SU-DHL-6 (cell line): ENCODE results near the gene OR6C76.

ENCODE experiments used
- H2AFZ ChIP-seq: fragments of 200-600 bp; sonication (generic); 2 replicates; pipeline ENCODE4 v1.6.1; 2014; ENCODE audit warnings: low read depth, mild to moderate bottlenecking, moderate library complexity, mixed read lengths, antibody characterized with exemption, low read length; ENCODE audit not compliant: severe bottlenecking
- H3F3A ChIP-seq: fragments of 200-600 bp; shearing (Covaris generic); 2 replicates; pipeline ENCODE4 v1.6.0; 2016; ENCODE audit warnings: antibody characterized with exemption, mild to moderate bottlenecking; ENCODE audit not compliant: insufficient read depth
- H3K27ac ChIP-seq: fragments of 200-600 bp; sonication (generic); 2 replicates; pipeline ENCODE4 v1.5.1; 2016; ENCODE audit warnings: low read depth, mild to moderate bottlenecking, low read length, moderate library complexity, mixed read lengths
- H3K27me3 ChIP-seq: fragments of 200-600 bp; sonication (generic), shearing (Covaris generic); 2 replicates; pipeline ENCODE4 v1.6.0; 2014; ENCODE audit warnings: mild to moderate bottlenecking, low read length
- H3K36me3 ChIP-seq: fragments of 200-600 bp; sonication (generic); 2 replicates; pipeline ENCODE4 v1.6.1; 2014; ENCODE audit warnings: mild to moderate bottlenecking, low read length, mixed read lengths
- H3K4me2 ChIP-seq: fragments of 300-600, 200-600 bp; shearing (Covaris generic), sonication (generic); 2 replicates; pipeline ENCODE4 v1.6.0; 2014; ENCODE audit warnings: low read length, low read depth, mild to moderate bottlenecking; ENCODE audit not compliant: poor library complexity, severe bottlenecking
- H3K4me3 ChIP-seq: fragments of 200-600 bp; sonication (generic); 2 replicates; pipeline ENCODE4 v1.5.1; 2014; ENCODE audit warnings: antibody characterized with exemption, low read length, mild to moderate bottlenecking, mixed read lengths; ENCODE audit not compliant: insufficient read depth, poor library complexity, severe bottlenecking
- H3K79me2 ChIP-seq: fragments of 200-600 bp; sonication (generic); 2 replicates; pipeline ENCODE4 v1.6.1; 2014; ENCODE audit warnings: mild to moderate bottlenecking, low read length, moderate library complexity; ENCODE audit not compliant: insufficient read depth
- H3K9ac ChIP-seq: fragments of 200-600 bp; sonication (generic); 2 replicates; pipeline ENCODE4 v1.7.0; 2014; ENCODE audit warnings: mild to moderate bottlenecking, low read length
- H3K9me2 ChIP-seq: fragments of 200-600 bp; sonication (generic); replicated peaks from 2 replicates; pipeline ENCODE4 v1.6.1; 2014; ENCODE audit warnings: low read length; ENCODE audit not compliant: insufficient read depth
- H3K9me3 ChIP-seq: fragments of 200-600 bp; sonication (generic); 2 replicates; pipeline ENCODE4 v1.6.1; 2014; ENCODE audit warnings: low read length, mixed read lengths; ENCODE audit not compliant: insufficient read depth
- H4K20me1 ChIP-seq: fragments of 200-600 bp; sonication (generic); 2 replicates; pipeline ENCODE4 v1.6.1; 2014; ENCODE audit warnings: low read depth, mild to moderate bottlenecking, antibody characterized with exemption, low read length, moderate library complexity, mixed read lengths
- TF ChIP-seq, protein P1 (sequence below): fragments of 200-600 bp; sonication (generic); IDR thresholded peaks from one replicate; pipeline ENCODE4 v1.5.1; 2017; ENCODE audit warnings: antibody characterized with exemption, mild to moderate bottlenecking, low read length, moderate library complexity; ENCODE audit not compliant: insufficient read depth, poor library complexity, severe bottlenecking

Gene OR6C76

DNA sequence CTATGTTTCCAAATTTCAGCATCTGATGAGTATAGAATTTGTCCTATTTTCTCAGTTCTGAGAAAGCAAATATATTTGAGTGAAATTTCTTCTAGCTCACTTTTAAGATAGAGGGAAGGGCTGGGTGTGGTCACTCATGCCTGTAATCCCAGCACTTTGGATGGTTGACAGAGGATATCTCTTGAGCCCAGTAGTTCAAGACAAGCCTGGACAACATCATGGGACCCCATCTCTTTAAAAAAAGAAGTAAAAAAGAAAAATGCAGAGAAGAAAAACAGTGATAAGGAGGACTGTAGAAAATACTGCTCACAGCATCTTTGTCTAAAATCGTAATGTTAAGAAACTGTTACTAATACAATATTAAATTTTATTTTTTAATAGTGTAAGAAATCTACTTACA, 46.2 kb downstream of the OR6C76 start:
- no peaks in the 10 kb centered on the region for H3K79me2 ChIP-seq
- no peaks in the 10 kb centered on the region for H3K9me3 ChIP-seq
- H3K4me2 ChIP-seq, result no peak overlapping the region
- no peaks in the 10 kb centered on the region for H4K20me1 ChIP-seq
- no peak overlapping the region for H2AFZ ChIP-seq
- H3K36me3 ChIP-seq, result no peaks in the 10 kb centered on the region
- TF ChIP-seq, protein P1, sequence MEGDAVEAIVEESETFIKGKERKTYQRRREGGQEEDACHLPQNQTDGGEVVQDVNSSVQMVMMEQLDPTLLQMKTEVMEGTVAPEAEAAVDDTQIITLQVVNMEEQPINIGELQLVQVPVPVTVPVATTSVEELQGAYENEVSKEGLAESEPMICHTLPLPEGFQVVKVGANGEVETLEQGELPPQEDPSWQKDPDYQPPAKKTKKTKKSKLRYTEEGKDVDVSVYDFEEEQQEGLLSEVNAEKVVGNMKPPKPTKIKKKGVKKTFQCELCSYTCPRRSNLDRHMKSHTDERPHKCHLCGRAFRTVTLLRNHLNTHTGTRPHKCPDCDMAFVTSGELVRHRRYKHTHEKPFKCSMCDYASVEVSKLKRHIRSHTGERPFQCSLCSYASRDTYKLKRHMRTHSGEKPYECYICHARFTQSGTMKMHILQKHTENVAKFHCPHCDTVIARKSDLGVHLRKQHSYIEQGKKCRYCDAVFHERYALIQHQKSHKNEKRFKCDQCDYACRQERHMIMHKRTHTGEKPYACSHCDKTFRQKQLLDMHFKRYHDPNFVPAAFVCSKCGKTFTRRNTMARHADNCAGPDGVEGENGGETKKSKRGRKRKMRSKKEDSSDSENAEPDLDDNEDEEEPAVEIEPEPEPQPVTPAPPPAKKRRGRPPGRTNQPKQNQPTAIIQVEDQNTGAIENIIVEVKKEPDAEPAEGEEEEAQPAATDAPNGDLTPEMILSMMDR, result no peak
- no peak overlapping the region for H3K4me3 ChIP-seq
- no peak overlapping the region for H3K9ac ChIP-seq
- no peaks in the 10 kb centered on the region for H3K9me2 ChIP-seq
- H3K27me3 ChIP-seq, result no peaks in the 10 kb centered on the region
- H3F3A ChIP-seq, result no peaks in the 10 kb centered on the region
- no peak overlapping the region for H3K27ac ChIP-seq
